Measurements from ENCODE around the gene GPI. TPM values are rescaled to one million over a fixed set of nuclear protein-coding genes. Genes with fewer than 3 reads are reported as not detected.

GPI gene
- total RNA-seq, 2 donors from 2014 or later = 176 to 206 TPM

DNA sequence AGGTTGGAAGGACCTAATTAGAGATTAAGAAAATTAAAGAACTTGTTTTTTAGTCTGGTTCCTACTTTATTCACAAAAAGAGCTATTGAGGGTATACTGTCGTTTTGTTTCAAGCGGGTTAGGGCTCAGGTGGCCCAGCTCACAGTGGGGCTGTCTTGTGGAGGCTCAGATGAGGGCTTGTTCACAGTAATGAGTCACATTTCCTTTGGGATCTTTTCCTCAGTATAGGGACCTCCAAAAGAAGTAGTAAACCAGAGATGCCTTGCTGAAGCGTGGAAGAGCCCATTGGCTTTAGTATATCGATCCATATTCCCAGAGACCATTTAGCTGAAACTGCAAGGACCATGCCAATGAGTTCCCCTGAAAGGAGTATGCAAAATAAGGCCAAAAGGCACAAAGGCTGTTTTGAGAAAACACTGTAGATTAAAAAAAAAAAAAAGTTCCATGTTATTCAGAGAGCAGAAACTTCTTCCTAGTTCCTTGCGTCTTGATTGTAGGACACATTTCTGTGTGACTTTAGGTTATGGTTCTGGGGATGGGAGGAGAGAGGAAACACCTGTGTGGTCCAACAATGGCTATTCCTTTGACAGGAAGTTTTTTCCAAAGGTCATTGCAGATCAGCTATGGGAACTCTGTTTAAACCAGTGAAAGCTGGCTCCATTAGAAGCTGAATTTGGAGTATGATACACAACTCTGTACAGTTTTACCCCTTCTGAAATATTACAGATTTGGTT lies 32.8 kb upstream of the GPI start:
- intact Hi-C loops (cut with DNase I) = no loop called here
- no peak for DNase-seq (ENCODE audit: low spot score)

DNA sequence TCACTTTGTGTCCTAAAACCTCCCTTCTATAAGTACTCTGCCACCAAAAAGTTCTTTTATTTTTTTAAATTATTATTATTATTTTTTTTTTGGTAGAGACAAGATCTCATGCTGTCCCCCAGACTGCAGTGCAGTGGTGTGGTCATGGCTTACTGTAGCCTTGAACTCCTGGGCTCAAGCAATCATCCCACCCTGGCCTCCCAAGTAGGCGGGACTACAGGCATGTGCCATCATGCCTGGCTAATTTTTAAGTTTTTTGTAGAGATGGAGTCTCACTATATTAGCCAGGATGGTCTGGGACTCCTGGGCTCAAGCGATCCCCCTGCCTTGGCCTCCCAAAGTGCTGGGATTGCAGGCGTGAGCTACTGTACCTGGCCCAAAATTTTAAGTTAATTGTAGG lies 29.1 kb upstream of the GPI start:
- intact Hi-C loops (cut with DNase I) = no loop called here
- no peak for DNase-seq (ENCODE audit: low spot score)

DNA sequence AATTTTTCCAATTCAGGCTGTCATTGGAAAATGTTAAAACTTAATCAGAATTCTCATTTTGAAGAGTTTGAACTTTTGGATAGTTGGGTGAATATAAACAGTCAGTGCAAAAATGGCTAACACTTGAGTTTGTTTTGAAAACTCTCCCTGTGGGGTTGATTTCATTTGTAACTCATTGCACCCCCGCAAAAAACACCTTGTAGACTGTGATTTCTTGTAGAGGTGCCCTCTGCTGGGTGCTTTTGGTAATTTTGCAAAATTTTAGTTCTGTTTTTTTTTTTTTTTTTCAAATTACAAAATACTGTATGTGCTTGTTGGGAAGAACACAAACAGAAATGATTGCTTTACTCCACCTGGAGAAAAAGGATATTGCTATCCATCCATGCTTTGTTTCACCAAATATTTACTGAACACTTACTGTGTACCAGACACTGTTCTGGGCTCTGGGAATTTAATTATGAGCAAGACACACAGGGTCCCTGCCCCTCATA lies 28.2 kb upstream of the GPI start:
- intact Hi-C loops (cut with DNase I) = no loop called here
- DNase-seq (ENCODE audit: low spot score) = no peak

DNA sequence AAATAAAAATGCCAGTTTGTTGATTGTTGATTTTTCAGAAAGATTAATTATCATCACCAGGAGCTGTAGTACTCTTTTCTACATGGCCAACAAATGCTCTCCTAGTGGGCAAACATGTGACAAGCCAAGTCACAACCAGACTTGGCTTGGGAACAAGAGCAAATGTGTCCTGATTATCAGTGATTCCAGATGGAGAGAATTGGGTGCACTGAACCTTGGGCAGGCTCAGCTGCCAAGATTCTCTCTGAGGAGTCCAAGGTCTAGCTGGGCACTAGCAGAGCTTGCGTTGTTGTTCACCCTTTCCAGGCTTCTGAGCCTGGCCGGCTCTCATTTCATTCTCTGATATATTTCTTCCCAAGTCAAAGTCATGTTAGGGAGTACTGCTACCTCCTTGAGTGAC lies 27.3 kb upstream of the GPI start:
- no peak for DNase-seq (ENCODE audit: low spot score)
- intact Hi-C loops (cut with DNase I) = no loop called here

DNA sequence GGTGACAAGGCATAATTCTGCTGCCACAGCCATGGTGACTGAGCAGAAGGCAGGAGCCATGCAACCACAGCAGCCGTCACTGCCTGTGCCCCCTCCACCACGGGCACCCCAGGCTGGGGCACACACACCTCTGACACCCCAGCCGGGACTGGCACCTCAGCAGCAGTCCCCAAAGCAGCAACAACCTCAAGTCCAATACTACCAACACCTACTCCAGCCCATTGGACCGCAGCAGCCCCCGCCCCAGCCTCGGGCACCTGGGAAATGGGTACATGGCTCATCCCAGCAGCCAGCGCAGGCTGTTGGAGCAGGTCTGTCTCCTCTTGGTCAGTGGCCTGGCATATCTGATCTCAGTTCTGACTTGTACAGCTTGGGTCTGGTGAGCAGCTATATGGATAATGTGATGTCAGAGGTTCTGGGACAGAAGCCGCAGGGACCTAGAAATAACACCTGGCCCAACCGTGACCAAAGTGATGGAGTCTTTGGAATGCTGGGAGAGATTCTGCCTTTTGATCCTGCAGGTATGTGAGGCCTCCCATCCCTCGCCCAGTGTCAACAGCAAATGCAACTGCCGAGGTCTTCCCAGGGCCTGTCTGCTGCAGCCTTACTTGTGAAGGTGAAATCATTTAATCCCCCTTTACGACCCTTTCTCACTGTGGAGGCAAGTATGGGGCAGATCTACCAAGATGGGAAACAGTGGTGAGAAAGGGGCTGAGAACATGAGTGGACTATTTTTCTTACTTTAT lies 22.9 kb upstream of the GPI start:
- DNase-seq (ENCODE audit: low spot score) = peak; percentile 64
- intact Hi-C loops (cut with DNase I) = no loop called here

DNA sequence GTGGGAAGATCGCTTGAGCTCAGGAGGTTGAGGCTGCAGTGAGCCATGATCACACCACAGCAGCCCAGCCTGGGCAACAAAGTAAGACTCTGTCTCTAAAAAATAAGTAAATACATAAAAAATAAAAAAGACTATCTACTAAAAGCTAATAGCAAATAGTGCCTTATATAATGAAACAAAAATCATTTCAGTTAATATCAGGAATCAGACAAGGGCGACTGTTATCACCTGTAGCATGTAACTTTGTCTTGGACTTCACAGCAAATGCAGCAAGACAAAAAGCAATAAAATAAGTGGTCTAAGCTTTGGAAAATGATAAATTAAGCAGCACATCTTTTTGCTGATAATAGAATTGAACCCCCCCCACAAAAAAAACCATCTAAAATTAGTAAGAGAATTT lies 21.2 kb upstream of the GPI start:
- intact Hi-C loops (cut with DNase I) = no loop called here

GRCh38 chr19:34345947-34346351 lies 19.0 kb upstream of the GPI start:
- peak; percentile 87 for DNase-seq (ENCODE audit: low spot score)
- intact Hi-C loops (cut with DNase I) = no loop called here

More for the DNA sequence above, 21.2 kb upstream of the GPI start:
- DNase-seq (ENCODE audit: low spot score) = no peak

DNA sequence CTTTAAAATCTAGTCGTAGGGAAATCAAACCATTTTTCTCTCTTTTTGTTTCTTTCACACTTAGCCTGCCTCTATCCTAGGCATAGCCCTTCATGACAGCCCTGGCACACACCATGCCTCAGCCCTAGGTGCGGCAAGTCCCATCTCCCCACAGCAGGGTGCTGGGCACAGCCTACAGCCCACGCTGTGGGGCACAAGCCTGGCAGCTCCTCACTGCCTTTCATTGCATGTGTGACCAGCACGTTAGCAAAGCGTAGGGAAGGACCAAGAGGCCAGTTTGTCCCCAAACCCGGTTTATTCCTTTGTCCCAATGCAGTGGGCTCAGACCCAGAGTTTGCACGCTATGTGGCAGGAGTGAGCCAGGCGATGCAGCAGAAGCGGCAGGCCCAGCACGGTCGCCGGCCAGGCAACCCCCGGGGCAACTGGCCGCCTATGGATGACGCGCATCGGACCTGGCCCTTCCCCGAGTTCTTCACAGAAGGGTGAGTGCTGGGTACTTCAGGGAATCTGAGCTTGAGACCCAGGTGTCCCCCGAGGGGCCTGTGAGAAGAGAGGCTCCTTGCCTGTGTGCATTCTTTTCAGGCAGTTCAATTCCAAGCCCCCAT lies 17.3 kb upstream of the GPI start:
- intact Hi-C loops (cut with DNase I) = no loop called here
- peak; percentile 46 for DNase-seq (ENCODE audit: low spot score)

DNA sequence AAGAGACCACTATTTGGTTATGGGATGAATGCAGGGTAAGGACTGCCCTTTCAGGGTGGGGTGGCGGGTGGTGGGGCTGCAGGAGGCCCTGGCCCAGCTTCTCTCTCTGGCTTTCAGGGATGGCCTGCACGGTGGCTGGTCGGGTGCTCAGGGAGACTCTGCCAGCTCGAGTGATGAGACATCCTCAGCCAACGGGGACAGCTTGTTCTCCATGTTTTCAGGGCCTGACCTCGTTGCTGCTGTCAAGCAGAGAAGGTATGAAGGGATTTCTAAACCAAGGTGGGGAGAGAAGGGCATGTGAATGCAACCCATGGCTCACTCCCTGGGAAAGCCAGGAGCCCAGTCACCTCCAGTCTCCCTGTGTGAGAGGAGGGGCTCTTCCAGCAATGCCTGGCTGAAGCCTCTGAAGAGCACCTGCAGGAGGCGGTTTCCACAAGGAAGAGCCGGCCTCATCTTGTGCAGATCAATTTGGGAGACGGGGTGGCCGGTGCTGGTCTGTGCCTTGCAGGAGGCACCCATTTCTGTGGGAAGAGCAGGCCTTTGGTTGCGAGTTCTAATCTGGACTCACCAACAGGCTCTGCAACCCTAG lies 16.0 kb upstream of the GPI start:
- intact Hi-C loops (cut with DNase I) = no loop called here
- DNase-seq (ENCODE audit: low spot score) = peak; percentile 50

GRCh38 chr19:34350161-34350561 lies 14.8 kb upstream of the GPI start:
- intact Hi-C loops (cut with DNase I) = no loop called here
- peak; percentile 36 for DNase-seq (ENCODE audit: low spot score)

GRCh38 chr19:34351382-34351826 lies 13.6 kb upstream of the GPI start:
- intact Hi-C loops (cut with DNase I) = no loop called here

GRCh38 chr19:34353546-34353945 lies 11.4 kb upstream of the GPI start:
- no peak for DNase-seq (ENCODE audit: low spot score)
- intact Hi-C loops (cut with DNase I) = no loop called here

More at GRCh38 chr19:34351382-34351826, 13.6 kb upstream of the GPI start:
- DNase-seq (ENCODE audit: low spot score) = peak; percentile 74

GRCh38 chr19:34355201-34355600 lies 9.8 kb upstream of the GPI start:
- intact Hi-C loops (cut with DNase I) = no loop called here
- no peak for DNase-seq (ENCODE audit: low spot score)

- intact Hi-C loops (cut with DNase I) = no loop called here
- DNase-seq (ENCODE audit: low spot score) = no peak
Observed at GRCh38 chr19:34356875-34357274, 8.1 kb upstream of the GPI start.

DNA sequence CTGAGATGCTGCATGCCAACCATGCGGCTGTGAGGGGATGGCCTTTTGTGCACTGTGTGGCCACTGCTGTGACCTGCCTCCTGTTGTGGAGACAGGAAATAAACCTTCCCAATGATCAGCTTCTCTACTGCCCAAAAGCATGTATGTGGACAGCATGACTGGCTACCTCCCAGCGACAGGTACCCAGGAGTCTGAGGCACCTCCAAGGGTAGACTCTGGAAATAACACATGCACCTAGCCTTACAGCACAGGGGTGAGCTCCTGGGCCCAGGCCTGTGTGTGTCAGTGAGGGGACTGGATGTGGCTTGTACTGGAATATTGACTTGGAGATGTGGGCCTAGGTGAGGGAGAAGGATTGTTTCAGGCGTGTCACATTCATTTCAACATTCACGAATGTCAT lies 7.6 kb upstream of the GPI start:
- no peak for DNase-seq (ENCODE audit: low spot score)
- intact Hi-C loops (cut with DNase I) = no loop called here

DNA sequence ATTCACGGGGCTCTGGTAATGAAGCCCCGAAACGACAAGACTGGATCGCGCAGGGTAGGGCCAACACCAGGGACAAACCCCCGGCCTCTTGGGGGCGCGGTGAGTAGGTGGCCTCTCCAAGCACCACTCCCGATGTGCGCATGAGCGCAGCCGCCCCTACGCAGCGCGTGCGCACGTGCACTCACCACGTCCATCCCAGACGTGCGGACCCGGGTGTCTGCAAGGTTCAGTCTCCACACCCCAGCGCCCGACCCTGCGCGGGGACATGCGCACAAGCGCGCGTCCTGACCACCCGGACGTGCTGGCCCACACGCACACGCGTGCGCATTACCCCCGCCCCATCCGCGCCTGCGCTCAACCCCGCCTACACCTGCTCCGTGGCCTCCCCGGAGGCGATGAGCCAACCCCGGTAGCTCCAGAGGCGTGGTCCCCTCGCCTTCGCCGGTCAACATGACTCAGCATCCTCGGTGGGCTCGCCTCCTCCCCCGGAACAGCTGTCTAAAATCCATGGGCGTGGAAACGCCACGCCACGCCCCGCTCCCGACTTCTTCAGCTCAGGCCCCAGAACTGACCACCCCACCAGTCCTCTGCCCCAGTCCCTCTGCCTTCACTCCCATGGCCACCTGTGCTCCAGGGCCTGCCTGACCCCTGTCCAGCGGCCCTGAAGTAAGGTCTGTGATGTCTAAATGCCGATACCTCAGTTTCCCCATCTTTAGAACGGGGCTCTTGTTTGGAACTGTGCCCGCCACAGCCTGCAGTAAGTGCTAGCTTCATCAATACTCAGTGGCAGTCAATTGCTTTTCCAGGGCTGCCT lies 5.6 kb upstream of the GPI start:
- intact Hi-C loops (cut with DNase I) = no loop called here
- peak; percentile 99 for DNase-seq (ENCODE audit: low spot score)

DNA sequence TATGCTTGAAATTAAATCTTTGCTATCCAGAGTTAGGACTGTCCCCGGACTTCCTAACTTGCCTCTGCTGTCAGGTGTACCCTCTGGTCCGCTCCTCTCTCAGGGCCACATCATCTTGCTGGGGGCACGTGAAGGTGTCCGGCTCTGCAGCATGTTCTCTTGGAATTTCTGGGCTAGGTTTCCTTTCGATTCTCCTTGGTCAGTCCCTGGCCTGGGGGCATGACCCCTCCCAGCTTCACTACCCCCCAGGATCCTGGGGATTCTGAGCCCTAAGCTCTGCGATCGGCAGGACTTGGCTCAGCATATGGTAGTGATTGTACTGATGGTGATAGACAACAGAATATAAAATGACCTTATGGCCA lies 5.1 kb upstream of the GPI start:
- no peak for DNase-seq (ENCODE audit: low spot score)
- intact Hi-C loops (cut with DNase I) = loop anchor here in 1 of 2 donors (5.0 kb wide), 1 partner anchor 117 kb away; no protein-coding TSS in a partner anchor

- intact Hi-C loops (cut with DNase I) = loop anchor here in 1 of 2 donors (5.0 kb wide), 1 partner anchor 117 kb away; no protein-coding TSS in a partner anchor
- DNase-seq (ENCODE audit: low spot score) = no peak
Observed at GRCh38 chr19:34360354-34360909, 4.6 kb upstream of the GPI start.

- DNase-seq (ENCODE audit: low spot score) = no peak
- intact Hi-C loops (cut with DNase I) = loop anchor here in 1 of 2 donors (5.0 kb wide), 1 partner anchor 115 kb away; no protein-coding TSS in a partner anchor
Observed at GRCh38 chr19:34362679-34363069, 2.3 kb upstream of the GPI start.

Measured in posterior vena cava (tissue), 2 donors.